DOHH2 (cell line): ENCODE results near the gene ABCF3.

Experiments used
- CTCF ChIP-seq: fragments of 200-600 bp; sonication (generic); IDR thresholded peaks from one replicate; pipeline ENCODE4 v1.5.1; 2014; ENCODE audit warnings: antibody characterized with exemption, mild to moderate bottlenecking, low read depth, low read length; ENCODE audit not compliant: poor library complexity, severe bottlenecking
- EZH2phosphoT487 ChIP-seq: fragments of 200-600 bp; sonication (generic); IDR thresholded peaks from 2 replicates; pipeline ENCODE4 v1.6.1; 2017; ENCODE audit warnings: borderline replicate concordance, mild to moderate bottlenecking, antibody characterized with exemption, low read length, moderate library complexity, mixed read lengths

- no peak for TF ChIP-seq CTCF
- no peak for TF ChIP-seq EZH2phosphoT487
Observed at GRCh38 chr3:184144505-184144904, 41.5 kb upstream of the ABCF3 start.
